Eye (tissue), 1 donor: Measurements from ENCODE around the gene CAVIN1.
"Not testable (repeated sequence)": the region's sequence is repeated elsewhere in the genome, so short reads cannot be mapped to it uniquely, and the experiment has no call there.

Experiments
- DNase-seq: peaks from one replicate; pipeline ENCODE4 v3.0.0-alpha.2; 2015

Gene CAVIN1

GRCh38 chr17:42372142-42372541 lies 50.9 kb downstream of the CAVIN1 start:
- DNase-seq = no peak

GRCh38 chr17:42368797-42369561 lies 54.1 kb downstream of the CAVIN1 start:
- DNase-seq = not testable (repeated sequence)

- not testable (repeated sequence) for DNase-seq
These were observed 54.7 kb downstream of the CAVIN1 start for GRCh38 chr17:42368310-42368709.

GRCh38 chr17:42366176-42367023 lies 56.7 kb downstream of the CAVIN1 start:
- DNase-seq = not testable (repeated sequence)

GRCh38 chr17:42365136-42365535 lies 57.9 kb downstream of the CAVIN1 start:
- no peak for DNase-seq

GRCh38 chr17:42363767-42364585 lies 59.1 kb downstream of the CAVIN1 start:
- DNase-seq = no peak

- DNase-seq = no peak
These were observed 59.8 kb downstream of the CAVIN1 start for GRCh38 chr17:42363231-42363630.

- DNase-seq = no peak
These were observed 60.7 kb downstream of the CAVIN1 start for GRCh38 chr17:42362245-42362961.

- DNase-seq = no peak
These were observed 61.3 kb downstream of the CAVIN1 start for GRCh38 chr17:42361781-42362186.

- not testable (repeated sequence) for DNase-seq
These were observed 62.7 kb downstream of the CAVIN1 start for GRCh38 chr17:42360388-42360787.

- no peak for DNase-seq
These were observed 63.9 kb downstream of the CAVIN1 start for GRCh38 chr17:42359133-42359532.

- no peak for DNase-seq
These were observed 64.6 kb downstream of the CAVIN1 start for GRCh38 chr17:42358434-42358833.

GRCh38 chr17:42354956-42355843 lies 67.9 kb downstream of the CAVIN1 start:
- DNase-seq = no peak
